ENCODE results near the gene GRPEL1.

GRPEL1 gene

DNA sequence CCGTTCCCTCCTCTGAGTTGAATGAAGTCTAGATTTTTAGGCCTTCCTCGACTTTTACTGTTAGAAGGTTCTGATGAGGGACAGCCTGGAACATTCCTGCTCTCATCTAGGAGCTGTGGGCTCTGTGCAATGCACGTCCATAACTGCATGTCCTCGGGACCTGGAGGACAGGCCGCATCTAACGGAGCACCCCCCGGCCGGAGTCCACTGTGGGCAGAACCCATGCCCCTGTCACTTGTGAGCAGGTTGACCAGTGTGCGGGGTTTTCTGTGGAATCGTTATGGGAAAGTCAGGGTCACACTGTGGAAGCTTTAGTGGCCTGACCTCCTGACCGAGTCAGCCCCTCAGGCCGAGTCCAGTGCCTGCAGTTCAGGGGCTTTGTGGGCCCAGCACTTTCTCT, 44.0 kb downstream of the GRPEL1 start:
- DNase-seq (ENCODE audit: low read depth in 2 of 2): no peak

DNA sequence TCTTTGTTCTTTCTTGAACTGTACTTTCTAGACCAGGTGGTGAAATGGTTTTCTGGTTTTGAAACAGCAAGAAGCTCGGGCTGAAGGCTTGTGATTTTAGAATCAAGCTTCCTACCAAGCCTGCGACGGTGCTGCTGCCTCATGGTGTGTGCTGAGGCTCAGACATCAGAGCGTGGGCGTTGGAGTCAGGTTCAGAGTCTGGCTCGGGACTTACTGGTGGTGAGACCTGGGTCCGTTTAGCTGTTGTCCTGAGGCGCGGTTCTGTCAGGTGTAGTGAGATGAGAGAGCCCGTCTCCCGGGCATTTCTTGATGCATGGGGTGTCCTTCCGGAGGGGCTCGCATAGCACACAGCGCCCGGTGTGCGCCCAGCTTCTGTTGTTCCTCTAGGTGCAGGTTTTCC, 44.4 kb downstream of the GRPEL1 start:
- no peak for DNase-seq (ENCODE audit: low read depth in 2 of 2)

DNA sequence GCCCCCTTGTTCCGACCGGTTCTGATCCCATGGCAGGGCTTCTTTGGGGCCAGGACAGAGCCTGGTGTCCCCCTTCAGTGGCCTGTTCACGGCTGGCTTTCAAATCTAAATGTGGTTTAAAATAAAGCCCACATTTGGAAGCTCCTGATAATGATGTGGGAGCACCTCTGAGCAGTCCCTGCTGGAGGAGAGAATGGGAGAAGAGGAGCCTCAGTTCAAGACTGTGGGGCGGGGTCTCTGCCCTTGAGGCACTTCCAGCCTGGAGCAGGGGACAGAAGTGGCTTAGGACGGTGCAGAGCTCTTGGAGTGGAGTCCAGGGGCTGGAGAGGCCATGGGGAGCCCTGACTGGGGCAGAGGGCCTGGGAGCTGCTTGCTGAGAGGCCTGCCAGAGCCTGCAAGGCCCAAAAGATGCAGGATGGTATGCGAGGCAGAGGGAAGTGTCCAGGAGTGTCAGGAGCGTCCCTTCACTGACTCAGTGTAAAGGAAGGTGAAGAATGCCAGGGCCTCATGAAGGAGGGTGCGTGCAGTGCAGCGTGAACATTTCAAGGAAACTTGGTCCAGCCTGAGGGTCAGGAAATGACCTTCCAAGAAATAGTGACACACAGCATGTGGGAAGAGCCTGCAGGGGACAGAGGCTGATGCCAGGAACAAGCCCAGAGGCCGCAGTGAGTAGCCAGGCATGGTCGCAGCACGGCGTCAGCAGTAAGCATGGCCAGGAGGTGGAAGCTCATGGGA, 45.8 kb downstream of the GRPEL1 start:
- no peak for DNase-seq (ENCODE audit: low read depth in 2 of 2)

DNA sequence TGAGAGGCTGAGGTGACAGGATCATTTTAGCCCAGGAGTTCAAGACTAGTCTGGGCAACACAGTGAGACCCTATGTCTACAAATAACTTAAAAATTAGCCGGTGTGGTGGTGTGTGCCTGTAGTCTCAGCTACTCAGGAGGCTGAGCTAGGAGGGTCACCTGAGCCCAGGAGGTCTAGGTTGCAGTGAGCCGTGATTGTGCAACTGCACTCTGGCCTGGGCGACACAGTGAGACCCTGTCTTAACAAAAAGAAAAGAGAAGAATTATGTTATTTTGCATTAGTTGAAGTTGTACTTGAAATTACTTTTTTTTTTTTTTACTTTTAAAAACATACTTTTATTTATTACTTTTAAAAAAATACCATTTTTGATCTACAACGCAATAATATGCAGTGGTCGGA, 46.5 kb downstream of the GRPEL1 start:
- no peak for DNase-seq (ENCODE audit: low read depth in 2 of 2)

DNA sequence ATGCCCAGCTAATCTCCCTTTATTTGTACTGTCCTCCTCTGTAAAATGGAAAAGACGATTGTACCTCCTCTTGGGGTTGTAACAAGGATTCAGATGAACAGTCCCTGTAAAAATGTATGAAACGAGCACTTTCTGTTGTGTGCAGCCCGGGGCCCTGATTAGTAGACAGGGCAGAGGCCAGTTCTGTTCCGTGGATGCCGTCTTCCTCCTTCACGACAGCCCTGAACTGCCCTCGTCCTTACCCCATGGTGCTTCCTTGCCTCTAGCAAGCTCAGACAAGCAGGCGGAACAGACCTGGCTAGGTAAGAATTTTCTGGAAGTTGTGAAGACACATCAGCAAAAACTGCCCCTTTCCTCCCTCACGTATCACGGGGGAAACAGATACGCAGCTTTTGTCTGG, 47.0 kb downstream of the GRPEL1 start:
- no peak for DNase-seq (ENCODE audit: low read depth in 2 of 2)

DNA sequence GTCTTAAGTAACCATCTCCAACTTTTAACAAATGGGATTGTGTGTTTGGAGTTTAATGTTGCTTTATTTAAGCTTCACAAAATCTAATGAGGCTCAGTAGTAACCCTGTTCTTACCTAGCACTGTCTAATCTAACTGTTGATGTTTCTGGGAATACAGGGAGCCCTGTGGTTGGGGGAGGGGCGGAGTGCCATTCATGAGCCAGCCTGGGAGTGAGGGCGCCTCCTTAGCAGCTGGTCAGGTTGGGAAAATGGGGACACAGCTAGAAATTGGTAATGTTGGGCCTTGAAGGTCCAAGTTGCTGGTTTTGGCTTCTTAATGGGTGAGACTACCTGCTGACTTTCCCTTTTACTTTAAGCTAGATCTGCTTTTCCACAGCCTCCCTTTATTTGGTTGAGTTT, 47.6 kb downstream of the GRPEL1 start:
- DNase-seq (ENCODE audit: low read depth in 2 of 2): no peak

DNA sequence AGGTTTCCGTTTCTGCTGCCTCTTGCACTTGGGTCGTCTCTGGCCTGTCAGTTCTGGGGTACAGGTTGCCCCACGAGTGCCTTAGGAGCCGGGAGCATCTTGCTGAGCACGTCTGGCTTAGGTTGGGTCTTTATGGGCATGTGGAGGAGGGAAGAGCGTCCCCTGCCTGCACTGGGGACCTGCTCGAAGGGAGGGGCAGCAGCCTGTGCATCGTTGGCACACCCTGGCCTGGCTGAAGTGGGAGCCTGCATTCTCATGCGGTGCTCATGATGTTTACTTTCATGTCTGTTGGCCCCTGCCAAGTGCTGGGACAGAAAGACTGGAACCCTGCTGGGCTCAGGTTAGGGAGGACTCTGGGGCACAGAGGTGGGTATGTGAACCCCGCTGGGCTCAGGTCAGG, 48.5 kb downstream of the GRPEL1 start:
- DNase-seq (ENCODE audit: low read depth in 2 of 2): no peak

DNA sequence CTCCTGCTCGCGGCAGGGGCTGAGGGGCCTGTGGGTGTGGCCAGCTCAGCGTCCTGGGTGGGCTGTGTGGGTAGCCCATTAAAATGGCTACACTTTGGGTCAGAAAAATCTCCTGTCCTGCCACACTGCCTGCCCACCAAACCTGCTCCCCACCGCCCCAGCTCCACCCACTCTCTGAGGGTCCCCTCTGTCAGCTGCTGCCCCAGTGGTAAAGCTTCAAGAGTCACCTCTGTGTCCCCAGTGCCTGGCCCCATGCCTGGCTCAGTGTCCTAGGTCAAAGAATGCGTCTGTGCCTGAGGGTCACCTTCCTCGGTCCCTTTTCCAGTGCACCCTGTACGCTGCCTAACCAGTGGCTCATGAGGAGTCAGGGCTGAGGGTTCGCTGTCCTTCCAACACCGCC, 49.6 kb downstream of the GRPEL1 start:
- DNase-seq (ENCODE audit: low read depth in 2 of 2): no peak

DNA sequence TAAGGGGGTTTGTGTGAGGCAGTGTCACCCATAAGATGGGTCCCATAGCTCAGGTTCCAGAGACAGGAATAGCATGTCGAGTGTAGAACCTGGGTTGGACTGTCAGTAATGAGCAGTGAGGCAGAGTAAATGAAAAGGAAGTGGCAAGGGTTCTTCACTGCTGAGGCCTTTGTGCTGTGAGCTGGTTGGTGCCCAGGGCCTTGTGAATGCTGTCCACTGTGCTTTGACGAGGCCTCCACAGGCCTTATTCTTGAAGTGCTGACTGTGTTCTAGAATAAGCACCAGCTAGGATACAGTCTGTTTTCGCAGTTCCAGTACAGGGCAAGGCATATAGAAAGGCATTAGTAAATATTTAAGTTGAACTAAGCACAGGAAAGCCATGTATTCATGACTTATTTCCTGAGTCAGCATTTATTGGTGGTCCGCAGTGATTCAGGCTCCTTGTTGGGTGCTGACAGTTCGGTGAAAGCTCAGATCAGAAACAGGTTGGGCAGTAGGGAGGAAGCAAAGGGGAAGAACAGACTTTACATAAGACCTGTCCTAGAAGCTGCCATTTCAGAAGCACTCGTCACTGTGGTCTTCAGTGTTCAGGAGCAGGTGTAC, 50.3 kb downstream of the GRPEL1 start:
- DNase-seq (ENCODE audit: low read depth in 2 of 2): no peak

DNA sequence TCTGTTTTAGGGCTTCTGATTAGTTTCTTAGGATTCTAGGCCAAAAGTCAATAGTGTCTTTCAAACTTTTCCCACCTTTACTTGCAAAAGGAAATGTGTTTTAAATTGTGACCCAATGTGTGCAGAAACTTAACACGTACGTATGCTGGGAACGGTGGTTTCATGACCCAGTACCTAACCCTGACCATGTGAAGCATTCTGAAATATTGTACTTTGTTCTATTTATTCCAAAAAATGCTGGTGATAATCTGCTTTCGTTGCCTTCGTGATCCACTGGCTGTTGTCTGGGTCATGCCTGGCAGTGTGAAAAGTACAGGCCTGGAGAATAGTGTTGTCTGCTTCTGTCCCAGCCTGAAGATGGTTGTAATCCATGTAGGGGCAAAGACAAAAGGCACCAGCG, 51.4 kb downstream of the GRPEL1 start:
- no peak for DNase-seq (ENCODE audit: low read depth in 2 of 2)

DNA sequence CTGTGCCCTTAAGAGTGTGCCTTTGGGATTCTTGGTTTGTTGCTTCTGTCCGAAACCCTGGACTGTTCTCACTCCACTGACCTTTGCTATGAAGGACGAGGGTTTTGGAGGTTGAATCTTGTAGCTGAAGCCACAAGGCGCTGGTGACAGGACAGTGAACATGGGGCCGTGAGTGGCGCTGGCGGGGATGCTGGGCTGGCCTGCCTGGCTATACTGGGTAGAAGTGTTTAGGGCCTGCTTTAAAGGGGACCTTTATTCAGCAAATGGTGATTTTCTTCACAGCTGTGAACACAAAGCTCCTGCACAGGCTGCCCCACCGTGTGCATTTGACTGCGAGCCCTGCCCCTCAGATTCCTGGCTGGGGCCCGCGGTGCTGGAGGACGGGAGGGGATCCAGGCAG, 51.8 kb downstream of the GRPEL1 start:
- DNase-seq (ENCODE audit: low read depth in 2 of 2): no peak

DNA sequence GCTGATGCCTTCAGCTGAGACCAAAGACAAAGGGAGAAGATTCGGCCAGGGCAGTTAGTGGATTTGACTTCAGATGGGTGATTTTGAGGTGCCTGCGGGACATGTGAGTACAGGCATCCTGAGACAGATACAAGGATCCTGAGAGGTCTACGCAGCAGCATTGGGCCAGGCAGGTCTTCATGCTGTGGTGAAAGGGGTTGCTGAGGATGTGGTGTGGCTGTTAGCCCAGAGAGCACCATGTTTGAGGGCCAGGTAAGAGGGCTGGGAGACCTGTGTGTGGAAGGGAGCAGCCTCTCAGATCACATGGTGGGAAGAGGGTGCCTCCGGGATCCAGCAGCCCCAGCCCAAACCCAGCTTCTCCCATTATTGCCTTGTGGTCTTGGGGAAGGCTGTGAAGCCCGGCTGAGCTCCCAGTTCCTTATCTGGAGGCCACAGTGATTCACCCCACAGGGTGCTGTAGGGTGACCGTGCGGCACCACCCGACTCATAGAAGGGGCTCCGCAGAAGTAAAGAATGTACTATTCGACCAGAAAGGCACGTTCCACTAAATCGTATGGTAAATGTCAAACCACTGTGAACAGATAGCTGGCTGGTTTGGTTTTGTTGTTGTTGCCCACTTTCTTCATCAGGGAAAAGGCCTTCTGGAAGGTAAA, 52.4 kb downstream of the GRPEL1 start:
- DNase-seq (ENCODE audit: low read depth in 2 of 2): no peak

DNA sequence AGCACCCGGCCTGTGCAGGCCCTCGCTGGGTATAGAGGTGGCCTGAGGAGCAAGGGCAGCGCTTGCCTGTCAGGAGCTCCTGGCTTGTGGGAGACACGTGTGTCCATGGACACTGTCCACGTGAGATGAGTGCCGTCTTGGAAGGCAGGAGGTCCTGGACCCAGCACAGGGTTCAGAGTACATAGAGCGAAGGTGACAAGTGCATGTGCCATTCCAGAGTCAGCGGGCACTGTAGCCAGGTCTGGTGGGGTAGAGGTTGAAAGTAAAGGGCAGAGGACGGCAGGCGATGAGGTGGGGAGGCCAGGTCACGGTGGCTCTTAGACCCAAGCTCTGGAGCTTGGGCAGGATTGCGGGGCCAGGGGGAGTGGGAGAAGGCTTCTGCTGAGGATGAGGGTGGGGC, 53.0 kb downstream of the GRPEL1 start:
- DNase-seq (ENCODE audit: low read depth in 2 of 2): no peak

DNA sequence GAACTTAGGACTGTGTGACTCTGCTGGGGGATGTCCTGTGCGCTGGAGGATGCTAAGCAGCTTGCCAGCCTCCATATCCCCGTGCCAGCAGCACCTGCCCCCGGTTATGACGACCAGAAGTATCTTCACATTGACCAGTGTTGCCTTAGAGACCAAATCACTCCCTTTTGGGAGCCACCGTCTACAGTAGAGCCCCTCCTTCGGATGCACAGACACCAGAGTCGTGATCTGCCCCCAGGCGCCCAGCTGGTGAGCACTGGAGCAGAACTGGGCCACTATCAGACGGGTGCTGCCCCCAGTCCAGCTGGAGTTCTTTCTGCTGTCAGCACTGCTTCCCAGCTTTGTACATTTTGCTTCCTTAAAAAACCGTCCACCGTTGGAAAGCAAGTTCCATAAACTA, 54.7 kb downstream of the GRPEL1 start:
- DNase-seq (ENCODE audit: low read depth in 2 of 2): no peak

DNA sequence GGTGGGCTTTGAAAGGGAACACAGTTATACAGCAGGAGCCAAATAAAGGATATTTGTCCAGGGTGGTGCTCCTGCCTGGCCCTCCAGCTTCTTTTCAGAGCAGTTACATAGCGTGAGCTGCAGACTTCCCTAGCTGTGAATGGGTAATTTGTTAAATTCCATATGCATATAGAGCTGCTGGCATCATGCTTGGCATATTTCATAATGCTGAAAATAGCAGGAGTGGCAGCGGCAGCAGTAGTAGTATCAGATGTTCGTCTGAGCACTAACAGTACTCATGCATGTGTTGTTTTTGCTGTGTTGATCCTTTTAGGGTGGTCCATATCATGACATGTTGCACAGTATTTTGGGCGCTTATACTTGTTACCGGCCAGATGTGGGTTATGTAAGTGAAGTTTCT, 58.3 kb downstream of the GRPEL1 start:
- DNase-seq (ENCODE audit: low read depth in 2 of 2): no peak
